ENCODE measurements around the gene LYPD6.
"Not testable (repeated sequence)": the region's sequence is repeated elsewhere in the genome, so short reads cannot be mapped to it uniquely, and the experiment has no call there.

Gene LYPD6

GRCh38 chr2:149456285-149456684 is 125.9 kb downstream of the LYPD6 start:
- no peak for DNase-seq (ENCODE audit: low read depth)

GRCh38 chr2:149458502-149458901 is 128.1 kb downstream of the LYPD6 start:
- DNase-seq (ENCODE audit: low read depth) = no peak

GRCh38 chr2:149463328-149464002 is 133.1 kb downstream of the LYPD6 start:
- DNase-seq (ENCODE audit: low read depth) = no peak

GRCh38 chr2:149464396-149464795 is 134.0 kb downstream of the LYPD6 start:
- no peak for DNase-seq (ENCODE audit: low read depth)

- DNase-seq (ENCODE audit: low read depth) = no peak
Observed at GRCh38 chr2:149465873-149466272, 135.5 kb downstream of the LYPD6 start.

GRCh38 chr2:149466635-149467034 is 136.2 kb downstream of the LYPD6 start:
- no peak for DNase-seq (ENCODE audit: low read depth)

GRCh38 chr2:149467436-149467835 is 137.0 kb downstream of the LYPD6 start:
- no peak for DNase-seq (ENCODE audit: low read depth)

- no peak for DNase-seq (ENCODE audit: low read depth)
Observed at GRCh38 chr2:149468636-149469035, 138.2 kb downstream of the LYPD6 start.

- no peak for DNase-seq (ENCODE audit: low read depth)
Observed at GRCh38 chr2:149470046-149470445, 139.7 kb downstream of the LYPD6 start.

GRCh38 chr2:149472413-149472812 is 142.0 kb downstream of the LYPD6 start:
- no peak for DNase-seq (ENCODE audit: low read depth)

- no peak for DNase-seq (ENCODE audit: low read depth)
Observed at GRCh38 chr2:149473068-149473467, 142.7 kb downstream of the LYPD6 start.

GRCh38 chr2:149473521-149473920 is 143.1 kb downstream of the LYPD6 start:
- DNase-seq (ENCODE audit: low read depth) = no peak

- no peak for DNase-seq (ENCODE audit: low read depth)
Observed at GRCh38 chr2:149483004-149483605, 152.7 kb downstream of the LYPD6 start.

- DNase-seq (ENCODE audit: low read depth) = no peak
Observed at GRCh38 chr2:149486664-149487063, 156.3 kb downstream of the LYPD6 start.

GRCh38 chr2:149487189-149487588 is 156.8 kb downstream of the LYPD6 start:
- DNase-seq (ENCODE audit: low read depth) = no peak

GRCh38 chr2:149488706-149489440 is 158.5 kb downstream of the LYPD6 start:
- DNase-seq (ENCODE audit: low read depth) = no peak

GRCh38 chr2:149489452-149489851 is 159.1 kb downstream of the LYPD6 start:
- DNase-seq (ENCODE audit: low read depth) = no peak

- DNase-seq (ENCODE audit: low read depth) = no peak
Observed at GRCh38 chr2:149490296-149490695, 159.9 kb downstream of the LYPD6 start.

GRCh38 chr2:149492923-149493322 is 162.5 kb downstream of the LYPD6 start:
- DNase-seq (ENCODE audit: low read depth) = no peak

GRCh38 chr2:149499204-149499603 is 168.8 kb downstream of the LYPD6 start:
- DNase-seq (ENCODE audit: low read depth) = not testable (repeated sequence)

GRCh38 chr2:149506808-149507207 is 176.4 kb downstream of the LYPD6 start:
- DNase-seq (ENCODE audit: low read depth) = not testable (repeated sequence)

- DNase-seq (ENCODE audit: low read depth) = no peak
Observed at GRCh38 chr2:149507974-149508373, 177.6 kb downstream of the LYPD6 start.

GRCh38 chr2:149513461-149513860 is 183.1 kb downstream of the LYPD6 start:
- DNase-seq (ENCODE audit: low read depth) = no peak

All from stimulated activated CD8-positive, alpha-beta memory T cell treated with anti-CD3 and anti-CD28 coated beads, Interleukin-7, amount 100 ng/mL, for 24 hours (primary cell).